Vagina (tissue), 2 donors: ENCODE results near the gene SH3BP5. TPM values are rescaled to one million over a fixed set of nuclear protein-coding genes. Genes with fewer than 3 reads are reported as not detected.

Experiments used
- DNase-seq, 2 donors: peaks; one replicate each; pipeline ENCODE4 v3.0.0-alpha.2; 2017; ENCODE audit errors: extremely low spot score in 2 of 2
- H3K27ac ChIP-seq: fragments of 200-600 bp; sonication (generic); one replicate; pipeline ENCODE4 v1.5.1; 2019
- H3K27me3 ChIP-seq: fragments of 200-600 bp; sonication (generic); one replicate; pipeline ENCODE4 v1.5.1; 2019
- H3K36me3 ChIP-seq, 2 donors: fragments of 200-600 bp; sonication (generic); one replicate each; pipeline ENCODE4 v1.5.1; 2017 to 2019
- H3K4me1 ChIP-seq: fragments of 200-600 bp; sonication (generic); one replicate; pipeline ENCODE4 v1.5.1; 2019
- H3K4me3 ChIP-seq, 2 donors: fragments of 200-600 bp; sonication (generic); 1 replicate in 1 of 2; 2 replicates in 1 of 2; pipeline ENCODE4 v1.5.1; 2016 to 2019
- H3K9me3 ChIP-seq: fragments of 200-600 bp; sonication (generic); one replicate; pipeline ENCODE4 v1.5.1; 2019
- CTCF ChIP-seq, 3 experiments: fragments of 450-650 bp in 2 of 3; fragments of 200-600 bp in 1 of 3; sonication (generic) in 1 of 3; IDR thresholded peaks; one replicate each; pipeline ENCODE4 v1.5.1; 2017 to 2019; ENCODE audit warnings: antibody characterized with exemption in 3 of 3, mild to moderate bottlenecking in 2 of 3, moderate library complexity in 2 of 3
- POLR2A ChIP-seq, 2 donors: fragments of 450-650 bp; IDR thresholded peaks; one replicate each; pipeline ENCODE4 v1.6.1; 2017; ENCODE audit warnings: antibody characterized with exemption in 2 of 2, mild to moderate bottlenecking in 2 of 2, moderate library complexity in 2 of 2
- POLR2AphosphoS5 ChIP-seq, 2 donors: sonication (generic); formaldehyde crosslinking; IDR thresholded peaks; one replicate each; pipeline ENCODE4 v1.9.0; 2017; ENCODE audit warnings: antibody characterized with exemption in 2 of 2, mild to moderate bottlenecking in 2 of 2, low read depth in 1 of 2; ENCODE audit not compliant: insufficient read depth in 1 of 2
- intact Hi-C: fragments of 100-400 bp; cut with DNase I; formaldehyde crosslinking; loops from one replicate; pipeline ENCODE4 v1.15.1; 2023
- total RNA-seq: library from RNA; depleted of rRNA; stranded (reverse); fragments of >200 nt; gene quantifications from one replicate; pipeline ENCODE4 v1.2.3, GENCODE V29; 2016

SH3BP5 gene
- total RNA-seq, 1 donor from 2014 or later = 78.6 TPM

GRCh38 chr3:15281817-15282216 lies 50.6 kb downstream of the SH3BP5 start:
- intact Hi-C loops = no loop called here
- TF ChIP-seq POLR2A (IDR thresholded peaks at IDR 0.05) = no peak
- TF ChIP-seq POLR2AphosphoS5 (IDR thresholded peaks at IDR 0.05; ENCODE audit: insufficient read depth in 1 of 2, low read depth in 1 of 2) = no peak
- no peak for TF ChIP-seq CTCF (IDR thresholded peaks at IDR 0.05)
- peaks cover 44% of the 10 kb centered on the region for H3K4me1 ChIP-seq
- no peak overlapping the region for H3K4me3 ChIP-seq
- no peak overlapping the region for H3K27ac ChIP-seq
- H3K27me3 ChIP-seq = no peaks in the 10 kb centered on the region
- no peaks in the 10 kb centered on the region for H3K9me3 ChIP-seq
- H3K36me3 ChIP-seq = no peaks in the 10 kb centered on the region
- no peak for DNase-seq

GRCh38 chr3:15280853-15281532 lies 51.4 kb downstream of the SH3BP5 start:
- H3K27ac ChIP-seq = no peak overlapping the region
- no peak overlapping the region for H3K4me3 ChIP-seq
- DNase-seq = no peak
- intact Hi-C loops = no loop called here
- H3K36me3 ChIP-seq = no peaks in the 10 kb centered on the region
- no peaks in the 10 kb centered on the region for H3K27me3 ChIP-seq
- H3K4me1 ChIP-seq = peaks cover 37% of the 10 kb centered on the region
- TF ChIP-seq POLR2A (IDR thresholded peaks at IDR 0.05) = no peak
- no peak for TF ChIP-seq CTCF (IDR thresholded peaks at IDR 0.05)
- no peak for TF ChIP-seq POLR2AphosphoS5 (IDR thresholded peaks at IDR 0.05; ENCODE audit: insufficient read depth in 1 of 2, low read depth in 1 of 2)
- no peaks in the 10 kb centered on the region for H3K9me3 ChIP-seq

GRCh38 chr3:15279671-15280402 lies 52.5 kb downstream of the SH3BP5 start:
- Histone ChIP-seq H3K4me1 (peaks cover 29% of the 10 kb centered on the region), H3K4me3 (no peak overlapping the region), H3K27ac (no peak overlapping the region), H3K36me3 (no peaks in the 10 kb centered on the region), H3K9me3 (no peaks in the 10 kb centered on the region), H3K27me3 (no peaks in the 10 kb centered on the region)
- intact Hi-C loops = no loop called here
- DNase-seq = no peak
- TF ChIP-seq POLR2AphosphoS5 (IDR thresholded peaks at IDR 0.05; ENCODE audit: insufficient read depth in 1 of 2, low read depth in 1 of 2) (no peak), POLR2A (IDR thresholded peaks at IDR 0.05) (no peak), CTCF (IDR thresholded peaks at IDR 0.05) (no peak)

GRCh38 chr3:15279205-15279604 lies 53.2 kb downstream of the SH3BP5 start:
- Histone ChIP-seq H3K36me3 (no peaks in the 10 kb centered on the region), H3K27ac (no peak overlapping the region), H3K27me3 (no peaks in the 10 kb centered on the region), H3K9me3 (no peaks in the 10 kb centered on the region), H3K4me1 (peaks cover 23% of the 10 kb centered on the region), H3K4me3 (no peak overlapping the region)
- TF ChIP-seq CTCF (IDR thresholded peaks at IDR 0.05) (no peak), POLR2AphosphoS5 (IDR thresholded peaks at IDR 0.05; ENCODE audit: insufficient read depth in 1 of 2, low read depth in 1 of 2) (no peak), POLR2A (IDR thresholded peaks at IDR 0.05) (no peak)
- DNase-seq = no peak
- intact Hi-C loops = no loop called here
